Measurements from ENCODE around the gene HTR2A.

Gene HTR2A

DNA sequence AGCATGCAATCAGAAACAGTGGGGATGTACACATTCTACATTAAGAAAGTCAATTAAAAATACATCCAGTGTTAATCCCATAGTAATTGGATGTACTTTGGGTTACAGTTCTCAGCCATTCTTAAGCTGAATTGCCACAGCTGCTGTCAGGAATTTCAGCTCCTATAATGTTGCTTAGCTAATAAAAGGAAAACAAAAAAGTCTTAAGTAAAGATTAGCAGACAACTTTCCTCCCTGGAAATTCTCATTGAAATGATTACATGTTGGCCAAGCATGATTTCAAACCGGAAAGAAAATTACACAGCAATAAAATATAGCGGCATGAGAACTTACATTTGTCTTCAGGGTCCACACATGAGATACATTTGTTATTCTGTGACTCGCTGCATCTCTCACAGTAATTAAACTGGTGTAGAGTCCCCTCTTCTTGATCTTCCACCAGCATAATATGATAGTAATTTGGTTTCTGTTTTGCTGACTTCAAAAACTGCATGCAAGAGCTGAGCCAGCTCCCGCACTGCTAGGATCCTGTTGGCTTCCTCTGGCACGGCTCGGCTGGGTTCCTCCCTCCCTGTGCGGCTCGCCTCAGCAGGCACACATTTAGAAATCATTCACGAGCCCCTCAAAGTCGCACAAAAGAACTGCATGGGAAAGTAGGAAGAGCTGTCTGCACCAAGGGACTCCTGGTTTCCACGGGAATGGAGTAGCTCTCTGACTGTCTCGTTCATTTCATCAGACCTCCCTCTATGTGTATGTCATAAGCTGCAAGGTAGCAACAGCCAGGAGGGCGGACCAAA is at the start of gene HTR2A:
Gene HTR2A, minus strand, starts transcription at position 713 of the 797 bp plus-strand sequence. CDS start 1,147 bp downstream, outside the sequence.
- no peak for DNase-seq

DNA sequence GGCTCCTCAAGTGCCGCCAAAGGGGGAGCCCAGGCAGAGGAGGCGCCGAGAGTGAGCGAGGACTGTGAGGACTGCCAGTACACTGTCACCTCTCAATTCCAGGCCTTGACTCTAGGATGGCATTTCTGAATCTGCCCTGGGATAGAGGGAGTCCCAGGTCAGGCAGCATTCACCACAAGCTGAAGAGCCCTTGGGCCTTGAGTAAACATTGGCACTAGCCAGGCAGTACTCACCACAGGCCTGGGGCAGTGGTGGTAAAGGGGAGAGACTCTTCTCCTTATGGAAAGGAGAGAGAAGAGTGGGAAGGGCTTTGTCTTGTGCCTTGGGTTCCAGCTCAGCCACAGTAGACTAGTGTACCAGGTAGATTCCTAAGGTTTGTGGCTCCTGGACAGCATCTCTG is 39.7 kb upstream of the HTR2A start:
- no peak for DNase-seq

GRCh38 chr13:46934749-46935148 is 37.9 kb upstream of the HTR2A start:
- no peak for DNase-seq

- DNase-seq = peak; percentile 60
Measured at GRCh38 chr13:46926916-46927590, 30.2 kb upstream of the HTR2A start.

- DNase-seq = no peak
Measured at GRCh38 chr13:46925486-46925885, 28.6 kb upstream of the HTR2A start.

GRCh38 chr13:46914341-46914740 is 17.5 kb upstream of the HTR2A start:
- DNase-seq = no peak

GRCh38 chr13:46913757-46914156 is 16.9 kb upstream of the HTR2A start:
- no peak for DNase-seq

- peak; percentile 16 for DNase-seq
Measured at GRCh38 chr13:46909042-46909441, 12.2 kb upstream of the HTR2A start.

DNA sequence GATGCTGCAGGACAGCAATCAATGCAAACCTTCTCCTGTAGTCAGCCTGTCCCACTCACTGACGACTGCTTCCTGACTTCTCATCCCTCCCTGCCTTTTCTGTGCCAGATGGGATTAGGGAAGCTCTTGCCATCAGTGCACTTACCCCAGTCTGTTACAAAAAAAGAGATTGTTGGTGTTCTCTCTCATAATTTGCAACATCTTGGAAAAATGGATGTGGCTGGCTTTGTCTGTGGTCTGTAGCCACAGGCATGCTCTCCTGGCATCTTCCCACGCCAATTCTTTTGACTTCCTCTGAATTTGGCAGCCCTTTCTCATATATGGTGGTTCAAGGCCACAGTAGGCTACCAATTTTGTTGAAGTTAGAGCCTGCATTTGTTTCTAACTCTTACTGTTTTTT is 11.6 kb upstream of the HTR2A start:
- DNase-seq = peak; percentile 55

DNA sequence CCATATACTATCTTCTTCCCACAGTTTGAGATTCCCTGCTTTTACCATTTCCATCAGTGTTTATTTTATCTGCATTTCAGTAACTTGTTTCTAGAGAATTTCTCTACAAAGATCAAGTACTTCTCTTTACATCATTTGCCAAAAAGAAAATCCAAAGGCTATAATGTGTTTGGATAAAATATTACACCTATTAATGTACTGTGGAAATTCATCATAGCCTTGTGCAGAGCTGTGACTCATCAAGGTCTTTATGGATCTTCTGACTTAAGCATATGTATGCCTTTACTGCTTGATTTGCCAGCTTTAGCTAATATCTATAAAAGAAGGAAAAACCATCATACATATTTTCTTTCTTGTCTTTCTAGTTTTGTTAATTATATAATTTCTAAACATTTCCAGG is 9.6 kb upstream of the HTR2A start:
- no peak for DNase-seq

DNA sequence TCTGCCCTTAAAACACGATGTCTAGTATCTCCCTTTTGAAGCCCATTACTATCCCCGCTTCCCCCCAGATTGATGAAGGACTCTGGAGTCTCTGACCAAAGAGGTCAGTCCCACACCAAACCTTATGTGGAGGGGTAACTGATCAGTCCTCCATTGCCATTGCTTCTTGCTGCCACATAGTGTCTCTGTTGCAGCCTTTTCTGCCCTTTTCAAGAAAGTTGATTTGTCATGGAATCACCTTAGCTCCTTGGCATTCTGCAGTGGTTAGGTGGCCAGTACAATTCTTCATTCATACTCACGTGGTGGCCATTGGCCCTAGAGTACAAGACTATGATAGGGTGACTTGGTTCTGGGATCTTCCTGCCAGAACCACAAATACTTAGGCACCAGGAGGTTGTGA is 8.4 kb upstream of the HTR2A start:
- no peak for DNase-seq

DNA sequence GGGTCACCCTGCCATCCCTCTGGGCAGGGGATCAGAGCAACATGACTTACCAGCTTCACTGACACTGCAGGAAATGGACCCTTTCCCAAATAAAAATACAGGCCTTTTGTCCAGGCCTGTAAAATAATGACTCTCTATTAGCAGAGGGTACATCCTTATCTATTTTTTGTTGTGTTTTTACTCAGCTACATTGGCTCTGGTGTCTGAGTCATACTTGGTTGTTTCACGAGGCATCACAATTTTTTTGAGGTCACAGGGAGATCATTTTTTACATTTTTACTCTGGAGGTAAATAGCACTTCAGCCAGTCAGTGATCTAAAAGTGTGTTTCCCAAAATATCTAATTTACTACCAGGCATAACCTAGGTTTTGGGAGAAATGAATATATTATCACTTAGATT is 6.9 kb upstream of the HTR2A start:
- peak; percentile 52 for DNase-seq

- peak; percentile 66 for DNase-seq
Measured at GRCh38 chr13:46901721-46902120, 4.9 kb upstream of the HTR2A start.

DNA sequence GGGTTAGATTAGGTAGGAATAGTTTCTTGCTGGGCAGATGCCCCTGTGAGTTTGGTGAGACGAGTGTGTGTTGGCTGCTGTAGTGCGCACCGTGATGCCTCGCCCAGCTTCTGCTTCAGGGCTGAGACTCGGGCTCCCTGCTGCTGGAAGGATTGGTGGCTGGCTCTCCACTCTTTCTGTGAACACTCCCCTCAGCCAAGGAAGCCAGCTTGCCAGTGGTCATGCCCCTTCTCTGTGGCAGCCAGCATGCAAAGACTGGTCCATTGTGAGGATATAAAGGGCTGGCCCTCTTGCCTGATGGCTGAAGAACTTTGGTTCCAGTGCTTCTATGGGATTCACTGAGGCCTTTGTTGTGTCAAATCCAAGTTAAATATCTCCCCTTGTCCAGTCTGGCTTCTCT is 2.9 kb upstream of the HTR2A start:
- DNase-seq = no peak

GRCh38 chr13:46895381-46895780 is 1.5 kb downstream of the HTR2A start:
- no peak for DNase-seq

- DNase-seq = peak; percentile 14
Measured at GRCh38 chr13:46894568-46894967, 2.3 kb downstream of the HTR2A start.

- DNase-seq = peak; percentile 31
Measured at GRCh38 chr13:46893798-46894560, 2.9 kb downstream of the HTR2A start.

GRCh38 chr13:46893221-46893740 is 3.6 kb downstream of the HTR2A start:
- DNase-seq = no peak

DNA sequence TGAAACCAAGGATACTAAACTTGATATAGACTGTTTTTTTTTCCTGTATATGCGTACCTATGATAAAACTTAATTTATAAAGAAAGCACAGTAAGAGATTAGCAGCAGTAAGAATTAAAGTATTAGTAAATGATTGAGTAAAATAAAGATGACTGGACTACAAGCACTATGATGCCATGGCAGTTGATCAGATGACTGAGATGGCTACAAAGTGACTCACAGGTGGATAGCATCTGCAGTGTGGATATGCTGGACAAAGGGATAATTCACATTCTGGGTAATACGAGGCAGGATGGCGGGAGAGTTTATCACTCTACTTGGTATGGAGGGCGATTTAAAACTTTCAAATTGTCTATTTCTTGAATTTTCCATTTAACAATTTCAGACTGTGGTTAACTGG is 11.8 kb downstream of the HTR2A start:
- DNase-seq = no peak

DNA sequence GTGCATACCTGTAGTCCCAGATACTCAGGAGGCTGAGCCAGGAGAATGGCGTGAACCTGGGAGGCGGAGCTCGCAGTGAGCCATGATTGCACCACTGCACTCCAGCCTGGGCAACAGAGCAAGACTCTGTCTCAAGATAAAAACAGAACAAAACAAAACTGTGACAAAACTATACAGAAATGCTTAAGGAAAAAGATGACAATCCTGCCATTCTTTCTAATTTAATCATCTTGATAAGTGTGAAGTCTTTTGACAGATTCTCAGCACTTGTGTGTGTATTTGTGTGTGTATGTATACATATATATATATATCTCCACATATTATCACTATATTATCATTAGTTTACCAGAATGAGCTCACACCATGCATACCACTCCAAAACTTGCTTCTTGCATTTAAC is 12.3 kb downstream of the HTR2A start:
- no peak for DNase-seq

DNA sequence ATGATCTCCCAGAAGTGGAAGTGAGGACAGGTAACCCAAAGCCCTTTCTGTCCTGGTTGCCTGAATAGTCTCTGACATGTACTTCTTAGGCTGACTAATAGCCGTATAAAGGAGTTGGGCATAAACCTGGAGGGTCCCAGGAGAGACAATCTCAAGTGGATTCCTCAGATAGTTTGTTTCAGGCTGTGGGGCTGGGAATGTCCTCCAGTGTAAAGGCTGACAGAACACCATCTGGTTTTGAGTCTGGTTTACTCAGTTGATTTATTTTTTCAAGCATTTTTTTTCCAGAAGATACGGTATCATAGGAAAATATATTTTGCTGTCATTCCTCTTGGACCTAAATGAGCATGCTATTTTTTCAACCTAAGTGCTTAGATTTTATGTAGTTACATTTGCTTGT is 15.2 kb downstream of the HTR2A start:
- no peak for DNase-seq

DNA sequence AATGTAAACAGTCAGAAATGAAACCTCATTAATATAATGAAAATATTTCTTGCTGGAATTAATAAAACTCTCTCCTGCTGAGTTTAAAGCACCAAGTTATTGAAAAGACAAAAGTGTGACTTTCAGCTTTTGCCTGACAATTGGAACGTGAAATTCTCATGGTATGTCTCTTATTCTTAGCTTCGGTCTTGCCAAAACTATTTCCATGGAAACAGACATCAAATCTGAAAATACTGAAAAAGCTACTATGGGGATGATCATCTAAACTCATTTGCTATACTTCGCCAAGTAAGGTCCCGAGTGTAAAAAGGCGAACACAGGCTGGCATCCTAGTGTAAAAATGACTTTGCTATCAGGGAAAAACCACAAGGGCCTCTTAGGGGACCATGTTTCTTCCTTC is 22.8 kb downstream of the HTR2A start:
- no peak for DNase-seq

- DNase-seq = no peak
Measured at GRCh38 chr13:46871557-46871956, 25.3 kb downstream of the HTR2A start.

DNA sequence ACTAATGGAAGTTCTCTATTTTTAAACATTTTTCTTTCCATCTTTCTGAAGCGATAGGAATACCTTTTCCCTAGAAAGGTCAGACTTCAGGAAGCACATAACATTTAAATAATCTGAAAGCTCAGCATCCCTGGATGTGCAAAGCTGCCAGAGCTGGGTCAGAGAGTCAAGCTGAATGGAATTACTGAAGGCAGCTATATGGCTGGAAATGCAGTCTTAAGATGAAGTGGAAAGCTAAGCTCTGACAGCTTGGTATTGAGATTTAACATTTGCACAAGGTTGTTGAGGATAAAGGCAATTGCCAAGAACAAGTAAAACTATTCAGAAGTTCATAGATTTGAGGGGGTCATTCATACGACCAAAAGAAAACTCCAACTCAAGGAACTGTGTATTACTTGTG is 28.8 kb downstream of the HTR2A start:
- DNase-seq = no peak
